Stimulated activated CD4-positive, alpha-beta T cell treated with anti-CD3 and anti-CD28 coated beads, Interleukin-2, amount 100 ng/mL, for 24 hours (primary cell): Measurements from ENCODE around the gene PPP2CA.
A peak's percentile ranks its signal among the peaks of the same experiment; 100 is the strongest.
"Not testable (repeated sequence)": the region's sequence is repeated elsewhere in the genome, so short reads cannot be mapped to it uniquely, and the experiment has no call there.

ENCODE experiments used
- DNase-seq, 2 donors: peaks; one replicate each; pipeline ENCODE4 v3.0.0-alpha.2; 2020

The PPP2CA gene

GRCh38 chr5:134245101-134245604 is 19.3 kb upstream of the PPP2CA start:
- DNase-seq: no peak

- no peak for DNase-seq
Measured at GRCh38 chr5:134242146-134242545, 16.3 kb upstream of the PPP2CA start.

- no peak for DNase-seq
Measured at GRCh38 chr5:134240421-134240962, 14.6 kb upstream of the PPP2CA start.

- DNase-seq: no peak
Measured at GRCh38 chr5:134236820-134237219, 10.9 kb upstream of the PPP2CA start.

- DNase-seq: no peak
Measured at GRCh38 chr5:134236318-134236717, 10.4 kb upstream of the PPP2CA start.

GRCh38 chr5:134228624-134229023 is 2.8 kb upstream of the PPP2CA start:
- no peak for DNase-seq

- no peak for DNase-seq
Measured at GRCh38 chr5:134227776-134228175, 1.9 kb upstream of the PPP2CA start.

- no peak for DNase-seq
Measured at GRCh38 chr5:134227259-134227658, 1.4 kb upstream of the PPP2CA start.

- DNase-seq: no peak
Measured at GRCh38 chr5:134226441-134227192, 744 bp upstream of the PPP2CA start.

- DNase-seq: peak; percentile 68 to 71
Measured at GRCh38 chr5:134224888-134225779, 739 bp downstream of the PPP2CA start.

GRCh38 chr5:134223406-134224248 is 2.2 kb downstream of the PPP2CA start:
- DNase-seq: no peak

GRCh38 chr5:134221690-134222089 is 4.2 kb downstream of the PPP2CA start:
- DNase-seq: not testable (repeated sequence)

- DNase-seq: no peak
Measured at GRCh38 chr5:134215757-134216156, 10.1 kb downstream of the PPP2CA start.

- DNase-seq: not testable (repeated sequence)
Measured at GRCh38 chr5:134211263-134212031, 14.4 kb downstream of the PPP2CA start.

GRCh38 chr5:134209477-134210245 is 16.2 kb downstream of the PPP2CA start:
- no peak for DNase-seq

GRCh38 chr5:134207696-134208095 is 18.2 kb downstream of the PPP2CA start:
- no peak for DNase-seq

- no peak for DNase-seq
Measured at GRCh38 chr5:134206627-134207160, 19.2 kb downstream of the PPP2CA start.

- DNase-seq: no peak
Measured at GRCh38 chr5:134204575-134204974, 21.3 kb downstream of the PPP2CA start.

GRCh38 chr5:134203630-134204029 is 22.2 kb downstream of the PPP2CA start:
- no peak for DNase-seq

GRCh38 chr5:134195666-134196065 is 30.2 kb downstream of the PPP2CA start:
- DNase-seq: no peak

GRCh38 chr5:134189031-134189430 is 36.8 kb downstream of the PPP2CA start:
- no peak for DNase-seq
